Measurements from ENCODE around the gene RNASET2.
"Not testable (repeated sequence)": the region's sequence is repeated elsewhere in the genome, so short reads cannot be mapped to it uniquely, and the experiment has no call there.

The RNASET2 gene

GRCh38 chr6:166927935-166928643 lies 28.3 kb downstream of the RNASET2 start:
- DNase-seq (ENCODE audit: low read depth in 3 of 3), result no peak

GRCh38 chr6:166927240-166927934 lies 29.0 kb downstream of the RNASET2 start:
- no peak for DNase-seq (ENCODE audit: low read depth in 3 of 3)

- DNase-seq (ENCODE audit: low read depth in 3 of 3), result no peak
Measured at GRCh38 chr6:166926748-166927147, 29.6 kb downstream of the RNASET2 start.

- DNase-seq (ENCODE audit: low read depth in 3 of 3), result no peak
Measured at GRCh38 chr6:166925141-166925996, 31.0 kb downstream of the RNASET2 start.

- no peak for DNase-seq (ENCODE audit: low read depth in 3 of 3)
Measured at GRCh38 chr6:166924531-166924930, 31.8 kb downstream of the RNASET2 start.

- DNase-seq (ENCODE audit: low read depth in 3 of 3), result no peak
Measured at GRCh38 chr6:166922937-166923336, 33.4 kb downstream of the RNASET2 start.

GRCh38 chr6:166921570-166921969 lies 34.8 kb downstream of the RNASET2 start:
- no peak for DNase-seq (ENCODE audit: low read depth in 3 of 3)

DNA sequence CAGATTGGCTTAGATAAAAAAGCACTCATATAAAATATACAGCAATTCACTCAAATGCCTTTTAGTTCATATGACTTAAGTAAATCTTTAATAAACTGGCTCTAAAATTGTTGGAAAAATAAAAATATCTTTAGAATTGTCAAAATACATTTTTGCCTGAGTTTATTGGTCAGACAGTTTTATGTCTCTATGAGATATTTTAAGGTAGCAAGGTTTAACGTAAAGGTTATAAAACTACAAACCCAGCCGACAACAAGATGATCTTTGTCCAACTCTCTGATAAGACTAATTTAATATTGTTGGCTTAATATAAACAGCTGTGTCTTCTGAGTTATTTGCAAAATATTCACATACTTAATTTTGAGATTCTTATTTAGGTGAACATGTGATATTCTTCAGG lies 39.5 kb downstream of the RNASET2 start:
- DNase-seq (ENCODE audit: low read depth in 3 of 3), result no peak

DNA sequence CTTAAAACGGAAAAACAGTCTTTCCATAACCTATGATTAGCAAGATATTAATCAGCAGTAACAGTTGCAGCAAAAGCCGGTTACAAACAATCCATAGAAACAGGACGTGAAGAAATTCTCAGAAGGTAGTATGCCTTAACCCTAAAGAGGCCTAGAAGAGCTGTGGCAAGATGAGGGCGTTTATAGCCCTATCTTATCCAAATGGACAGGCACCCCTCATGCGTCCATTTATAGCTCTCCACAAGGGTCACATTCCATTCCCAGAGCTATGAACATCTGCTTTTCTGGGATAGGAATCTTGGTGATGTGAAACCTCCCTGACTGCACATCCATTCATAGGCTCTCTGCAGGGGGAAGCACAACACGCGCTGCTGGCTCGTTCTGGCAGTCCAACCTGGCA lies 40.9 kb downstream of the RNASET2 start:
- DNase-seq (ENCODE audit: low read depth in 3 of 3), result not testable (repeated sequence)

DNA sequence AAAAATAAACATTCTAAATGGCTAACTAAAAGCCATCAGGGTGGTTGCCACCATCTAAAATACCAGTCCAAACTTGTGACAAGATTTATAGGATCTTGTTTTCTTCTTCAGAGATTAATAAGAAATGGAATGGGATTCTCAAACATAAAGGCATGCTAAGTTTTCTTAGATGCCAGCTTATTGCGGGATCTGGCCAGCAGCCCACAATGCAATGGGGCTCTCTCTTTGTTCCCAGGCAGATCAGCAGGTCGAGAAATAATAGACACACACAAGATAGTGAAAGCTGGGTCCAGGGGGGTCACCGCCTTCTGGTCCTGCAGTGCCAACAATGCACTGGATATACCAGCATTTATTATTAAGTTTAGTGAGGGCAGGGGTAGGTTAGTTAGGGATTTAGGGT lies 41.4 kb downstream of the RNASET2 start:
- not testable (repeated sequence) for DNase-seq (ENCODE audit: low read depth in 3 of 3)

- no peak for DNase-seq (ENCODE audit: low read depth in 3 of 3)
Measured at GRCh38 chr6:166911248-166911677, 45.1 kb downstream of the RNASET2 start.

DNA sequence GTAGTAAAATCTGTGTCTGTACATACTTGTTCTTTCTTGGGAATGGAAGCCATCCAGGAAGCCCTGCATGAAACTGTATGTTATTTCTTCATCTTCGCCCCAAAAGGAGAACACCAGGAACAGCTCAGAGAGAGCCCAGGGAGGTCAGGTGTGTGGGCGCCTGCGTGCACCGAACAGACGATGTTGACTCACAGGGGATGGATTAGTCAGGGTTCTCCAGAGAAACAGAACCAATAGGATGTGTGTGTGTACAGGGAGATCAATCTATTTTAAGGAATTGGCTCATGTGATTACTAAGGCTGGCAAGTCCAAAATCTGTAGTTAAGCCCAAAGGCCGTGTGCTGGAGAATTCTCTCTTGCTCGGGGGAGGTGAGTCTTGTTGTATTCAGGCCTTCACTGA lies 45.7 kb downstream of the RNASET2 start:
- no peak for DNase-seq (ENCODE audit: low read depth in 3 of 3)

DNA sequence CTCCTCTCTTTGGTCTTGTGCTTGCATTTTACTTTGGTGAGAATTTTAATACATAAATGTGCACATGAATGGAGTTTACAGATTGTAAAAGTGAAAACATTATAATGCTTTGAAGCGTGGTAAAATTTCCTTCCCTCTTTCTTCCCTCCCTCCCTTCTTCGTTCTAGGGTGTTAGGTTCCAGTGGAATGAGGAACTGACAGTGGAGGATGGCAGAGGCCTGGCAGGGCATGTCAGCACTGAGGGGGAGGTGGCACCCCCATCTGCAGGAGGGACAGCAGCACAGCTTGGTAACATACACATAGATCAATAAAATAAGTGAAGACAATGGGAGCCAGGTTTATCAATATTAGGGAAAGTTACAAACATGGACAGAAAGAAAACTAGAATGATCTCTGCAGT lies 47.5 kb downstream of the RNASET2 start:
- DNase-seq (ENCODE audit: low read depth in 3 of 3), result no peak

GRCh38 chr6:166907871-166908806 lies 48.2 kb downstream of the RNASET2 start:
- DNase-seq (ENCODE audit: low read depth in 3 of 3), result no peak

DNA sequence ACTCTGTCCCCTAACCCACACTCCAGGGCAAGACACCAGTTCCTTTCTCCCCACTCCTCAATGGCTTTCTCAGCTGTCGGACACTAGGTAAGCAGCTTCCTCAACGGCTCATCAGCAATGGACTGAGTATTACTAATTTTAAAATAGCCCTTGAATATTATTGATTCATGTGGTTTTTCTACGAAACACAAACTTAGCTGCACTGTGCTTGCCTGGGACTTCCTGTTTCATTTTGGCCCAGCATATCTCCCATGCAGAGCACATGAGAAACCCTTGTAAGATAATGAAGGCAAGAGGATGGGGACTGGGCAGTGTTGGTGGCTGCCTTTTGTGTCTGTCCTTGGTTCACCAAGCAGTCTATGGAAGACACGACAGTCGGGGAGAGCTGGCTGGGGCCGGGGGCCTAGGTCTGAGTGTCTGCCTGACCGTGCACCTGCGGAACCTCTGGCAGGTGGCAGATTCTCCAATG lies 48.9 kb downstream of the RNASET2 start:
- no peak for DNase-seq (ENCODE audit: low read depth in 3 of 3)

- no peak for DNase-seq (ENCODE audit: low read depth in 3 of 3)
Measured at GRCh38 chr6:166906376-166907044, 49.8 kb downstream of the RNASET2 start.

DNA sequence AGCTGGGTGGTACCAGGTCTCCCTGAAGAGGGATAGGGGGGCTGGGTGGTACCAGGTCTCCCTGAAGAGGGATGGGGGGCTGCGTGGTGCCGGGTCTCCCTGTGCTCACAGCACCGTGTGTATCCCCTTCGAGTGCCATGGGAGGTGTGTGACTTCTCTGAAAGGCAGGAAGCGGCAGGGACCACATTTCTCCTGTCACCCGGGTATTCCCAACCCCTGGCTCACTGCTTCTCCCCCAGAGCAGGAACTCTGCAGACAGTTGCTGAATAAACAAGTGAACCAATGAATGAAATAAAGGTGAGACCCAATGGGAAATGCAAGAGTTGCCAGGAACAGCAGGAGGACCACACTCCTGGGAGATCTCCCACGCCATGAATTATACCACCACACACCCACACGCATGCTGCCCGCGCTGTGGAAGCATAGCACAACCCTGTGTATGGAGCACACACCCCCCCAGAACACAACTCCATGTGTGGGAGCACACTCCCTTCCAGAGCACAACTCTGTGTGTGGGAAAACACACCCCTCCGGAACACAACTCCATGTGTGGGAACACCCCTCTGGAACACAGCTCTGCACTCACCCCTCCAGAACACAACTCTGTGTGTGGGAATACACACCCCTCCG lies 50.7 kb downstream of the RNASET2 start:
- no peak for DNase-seq (ENCODE audit: low read depth in 3 of 3)

DNA sequence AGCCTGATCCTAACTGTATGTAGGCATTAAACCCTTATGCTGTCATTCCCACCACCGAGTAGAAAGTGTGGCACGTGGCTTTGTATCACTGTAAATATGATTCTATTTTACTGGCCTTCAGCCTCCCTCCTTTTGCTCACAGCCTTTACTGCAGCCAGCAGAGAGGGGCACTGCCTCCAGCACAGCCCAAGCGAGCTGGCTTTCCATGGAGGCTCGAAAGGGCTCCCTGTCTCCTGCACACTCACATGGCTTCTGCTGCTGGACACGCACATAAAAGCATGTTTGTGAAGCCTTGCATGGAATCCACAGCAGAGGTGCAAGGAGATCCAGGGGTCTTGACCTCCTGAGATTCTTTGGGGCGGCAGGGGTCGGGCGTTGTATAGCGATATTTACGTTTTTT lies 51.3 kb downstream of the RNASET2 start:
- DNase-seq (ENCODE audit: low read depth in 3 of 3), result no peak

- no peak for DNase-seq (ENCODE audit: low read depth in 3 of 3)
Measured at GRCh38 chr6:166904101-166904746, 52.1 kb downstream of the RNASET2 start.

DNA sequence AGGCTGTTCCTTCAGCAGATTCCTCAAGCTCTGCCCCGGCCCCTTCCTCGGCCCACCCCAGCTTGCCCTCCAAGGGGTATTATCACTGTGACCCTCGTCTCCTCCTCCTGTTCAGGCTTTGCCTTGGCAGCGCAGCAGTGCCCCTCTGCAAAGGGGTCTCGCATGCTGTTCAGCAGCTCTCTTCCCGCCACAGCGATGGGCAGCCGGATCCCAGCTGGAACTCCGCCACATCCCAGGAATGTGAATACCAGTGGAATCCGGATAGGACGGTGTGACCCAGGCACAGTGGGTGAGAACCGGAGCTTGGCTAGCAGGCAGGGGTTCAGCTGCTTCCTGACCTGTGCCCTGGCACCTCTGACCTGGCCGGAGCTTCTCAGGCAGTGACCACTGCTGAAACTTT lies 52.9 kb downstream of the RNASET2 start:
- no peak for DNase-seq (ENCODE audit: low read depth in 3 of 3)
